Liver (tissue), 9 donors: ENCODE data around the gene IRF6. TPM values are rescaled to one million over a fixed set of nuclear protein-coding genes. Genes with fewer than 3 reads are reported as not detected.

Experiments used
- DNase-seq: peaks from one replicate; pipeline ENCODE4 v3.0.0-alpha.2; 2017; ENCODE audit warnings: low spot score
- H3K27ac ChIP-seq, 2 donors: one replicate each; pipeline ENCODE4 v1.7.0; 2013; ENCODE audit warnings: inconsistent platforms in 2 of 2, low read length in 2 of 2, control low read depth in 1 of 2, low read depth in 1 of 2, mild to moderate bottlenecking in 1 of 2
- H3K27me3 ChIP-seq, 4 donors: one replicate each; pipeline versions ENCODE4 v1.6.1 to v1.7.0; 2013; ENCODE audit warnings: low read length in 3 of 4, inconsistent platforms in 1 of 4, mild to moderate bottlenecking in 1 of 4, moderate library complexity in 1 of 4; ENCODE audit not compliant: control insufficient read depth in 4 of 4, insufficient read depth in 4 of 4
- H3K36me3 ChIP-seq, 4 donors: one replicate each; pipeline versions ENCODE4 v1.6.1 to v1.7.0; 2013; ENCODE audit warnings: low read length in 3 of 4, mild to moderate bottlenecking in 3 of 4, low read depth in 1 of 4, moderate library complexity in 1 of 4; ENCODE audit not compliant: control insufficient read depth in 4 of 4, insufficient read depth in 3 of 4
- H3K4me1 ChIP-seq, 4 donors: one replicate each; pipeline versions ENCODE4 v1.6.1 to v1.7.0; 2013; ENCODE audit warnings: low read length in 3 of 4, mild to moderate bottlenecking in 3 of 4, moderate library complexity in 1 of 4; ENCODE audit not compliant: control insufficient read depth in 4 of 4, insufficient read depth in 4 of 4
- H3K4me3 ChIP-seq, 3 donors: one replicate each; pipeline versions ENCODE4 v1.6.1 to v1.7.0; 2013; ENCODE audit warnings: low read length in 3 of 3, control low read depth in 1 of 3, low read depth in 1 of 3, mild to moderate bottlenecking in 1 of 3
- H3K9ac ChIP-seq, 2 donors: one replicate each; pipeline ENCODE4 v1.7.0; 2013; ENCODE audit warnings: low read length in 2 of 2, mild to moderate bottlenecking in 2 of 2, moderate library complexity in 2 of 2, control low read depth in 1 of 2, low read depth in 1 of 2
- H3K9me3 ChIP-seq, 4 donors: one replicate each; pipeline versions ENCODE4 v1.6.1 to v1.7.0; 2013; ENCODE audit warnings: low read length in 3 of 4; ENCODE audit not compliant: control insufficient read depth in 4 of 4
- ATF3 ChIP-seq: IDR thresholded peaks from 2 replicates; pipeline ENCODE4 v1.6.1; 2016; ENCODE audit warnings: antibody characterized with exemption
- CTCF ChIP-seq: fragments of 150-350 bp; IDR thresholded peaks from 2 replicates; pipeline ENCODE4 v1.5.1; 2017; ENCODE audit warnings: improper control_type of control experiment, low read depth, low read length; ENCODE audit not compliant: missing input control
- EGR1 ChIP-seq, 2 donors: IDR thresholded peaks; 2 replicates each; pipeline ENCODE4 v1.6.1; 2016 to 2018; ENCODE audit warnings: antibody characterized with exemption in 2 of 2, low read depth in 2 of 2
- FOXA2 ChIP-seq: IDR thresholded peaks from 2 replicates; pipeline ENCODE4 v1.6.1; 2016; ENCODE audit warnings: antibody characterized with exemption
- GABPA ChIP-seq, 2 donors: IDR thresholded peaks in 1 of 2; conservative IDR thresholded peaks in 1 of 2; 2 replicates each; pipeline ENCODE4 v1.6.1; 2016; ENCODE audit warnings: antibody characterized with exemption in 2 of 2, mild to moderate bottlenecking in 1 of 2, moderate library complexity in 1 of 2
- HNF4A ChIP-seq, 2 donors: conservative IDR thresholded peaks; 2 replicates each; pipeline ENCODE4 v1.6.1; 2016; ENCODE audit warnings: antibody characterized with exemption in 2 of 2, mild to moderate bottlenecking in 2 of 2
- HNF4G ChIP-seq: IDR thresholded peaks from 2 replicates; pipeline ENCODE4 v1.6.1; 2016; ENCODE audit warnings: antibody characterized with exemption
- JUND ChIP-seq, 2 donors: IDR thresholded peaks; 2 replicates each; pipeline ENCODE4 v1.6.1; 2016; ENCODE audit warnings: antibody characterized with exemption in 2 of 2
- MAX ChIP-seq: IDR thresholded peaks from 2 replicates; pipeline ENCODE4 v1.6.1; 2016; ENCODE audit warnings: antibody characterized with exemption
- NR2F2 ChIP-seq: IDR thresholded peaks from 2 replicates; pipeline ENCODE4 v1.6.1; 2016; ENCODE audit warnings: antibody characterized with exemption
- RAD21 ChIP-seq, 2 donors: IDR thresholded peaks; 2 replicates each; pipeline ENCODE4 v1.6.1; 2016; ENCODE audit warnings: antibody characterized with exemption in 2 of 2, mild to moderate bottlenecking in 2 of 2
- REST ChIP-seq: IDR thresholded peaks from 2 replicates; pipeline ENCODE4 v1.6.1; 2016; ENCODE audit warnings: antibody characterized with exemption, mild to moderate bottlenecking
- RXRA ChIP-seq, 2 donors: IDR thresholded peaks; 2 replicates each; pipeline ENCODE4 v1.6.1; 2017 to 2018; ENCODE audit warnings: antibody characterized with exemption in 2 of 2, mild to moderate bottlenecking in 1 of 2
- SP1 ChIP-seq: IDR thresholded peaks from 2 replicates; pipeline ENCODE4 v1.6.1; 2018; ENCODE audit warnings: antibody characterized with exemption, mild to moderate bottlenecking
- TAF1 ChIP-seq: conservative IDR thresholded peaks from 2 replicates; pipeline ENCODE4 v1.6.1; 2016; ENCODE audit warnings: antibody characterized with exemption, mild to moderate bottlenecking
- YY1 ChIP-seq: IDR thresholded peaks from 2 replicates; pipeline ENCODE4 v1.6.1; 2016; ENCODE audit warnings: antibody characterized with exemption, mild to moderate bottlenecking
- WGBS: extraction: QIAGEN DNeasy Blood & Tissue Kit; methylation state at CpG from one replicate; pipeline ENCODE4 v1.1.7; 2013; 5-methylcytosine and 5-hydroxymethylcytosine counted together
- polyA plus RNA-seq, 2 donors: library from polyadenylated mRNA; stranded (reverse) in 1 of 2; unstranded in 1 of 2; fragments of 200-250 nt in 1 of 2; fragments of >200 nt in 1 of 2; fragmentation: Nextera tagmentation in 1 of 2; extraction: Ambion mirVana in 1 of 2; gene quantifications; one replicate each; pipeline versions ENCODE4 v1.2.1 to v1.2.3, GENCODE V29; 2013 to 2015
- total RNA-seq, 2 donors: library from RNA; depleted of rRNA; stranded (reverse); fragments of >200 nt; gene quantifications; one replicate each; pipeline ENCODE4 v1.2.3, GENCODE V29; 2014
- donor health status: healthy.
- donor health status: healthy.
- donor health status: healthy.
- donor health status: healthy.
- donor health status: healthy.

IRF6 gene
- total and polyA plus RNA-seq, 4 donors = 0.51 to 29.3 (median 14.3) TPM

GRCh38 chr1:209822706-209823105, 16.8 kb upstream of the IRF6 start:
- Histone ChIP-seq H3K9me3 (no peaks in the 10 kb centered on the region), H3K27ac (no peak overlapping the region), H3K36me3 (no peaks in the 10 kb centered on the region), H3K4me1 (peaks cover 0 to 4% (median 0%) of the 10 kb centered on the region in 4 donors), H3K4me3 (no peak overlapping the region), H3K27me3 (no peaks in the 10 kb centered on the region), H3K9ac (no peak overlapping the region)
- 56% methylated on average over 7 of the region's 7 CpGs for WGBS
- no peak for TF ChIP-seq JUND (IDR thresholded peaks at IDR 0.05)
- no peak for TF ChIP-seq ATF3
- no peak for TF ChIP-seq GABPA (IDR thresholded peaks at IDR 0.05 in 1 of 2, conservative IDR thresholded peaks at IDR 0.05 in 1 of 2)
- TF ChIP-seq RXRA (IDR thresholded peaks at IDR 0.05) = no peak
- TF ChIP-seq HNF4A (conservative IDR thresholded peaks at IDR 0.05) = no peak
- no peak for TF ChIP-seq YY1
- TF ChIP-seq MAX = no peak
- no peak for TF ChIP-seq EGR1 (IDR thresholded peaks at IDR 0.05; ENCODE audit: low read depth in 2 of 2)
- TF ChIP-seq TAF1 = no peak
- no peak for DNase-seq

GRCh38 chr1:209820986-209821385, 15.0 kb upstream of the IRF6 start:
- 61% methylated on average over 4 of the region's 4 CpGs for WGBS
- TF ChIP-seq MAX (no peak), YY1 (no peak), CTCF (no peak), SP1 (no peak), HNF4A (conservative IDR thresholded peaks at IDR 0.05) (no peak), RXRA (IDR thresholded peaks at IDR 0.05) (no peak), REST (no peak), GABPA (IDR thresholded peaks at IDR 0.05 in 1 of 2, conservative IDR thresholded peaks at IDR 0.05 in 1 of 2) (no peak), TAF1 (no peak), HNF4G (no peak), JUND (IDR thresholded peaks at IDR 0.05) (no peak), FOXA2 (no peak), ATF3 (no peak), NR2F2 (no peak), RAD21 (IDR thresholded peaks at IDR 0.05) (no peak), EGR1 (IDR thresholded peaks at IDR 0.05; ENCODE audit: low read depth in 2 of 2) (no peak)
- Histone ChIP-seq H3K9ac (no peak overlapping the region), H3K4me1 (no peaks in the 10 kb centered on the region), H3K27me3 (no peaks in the 10 kb centered on the region), H3K4me3 (no peak overlapping the region), H3K27ac (no peak overlapping the region), H3K9me3 (no peaks in the 10 kb centered on the region), H3K36me3 (no peaks in the 10 kb centered on the region)
- DNase-seq = no peak
